ENCODE results near the gene RPIA. TPM values are rescaled to one million over a fixed set of nuclear protein-coding genes. Genes with fewer than 3 reads are reported as not detected.

RPIA gene
- total and polyA plus RNA-seq, 7 donors: 14.1 to 45.6 (median 21.2) TPM

- TF ChIP-seq, protein P1, sequence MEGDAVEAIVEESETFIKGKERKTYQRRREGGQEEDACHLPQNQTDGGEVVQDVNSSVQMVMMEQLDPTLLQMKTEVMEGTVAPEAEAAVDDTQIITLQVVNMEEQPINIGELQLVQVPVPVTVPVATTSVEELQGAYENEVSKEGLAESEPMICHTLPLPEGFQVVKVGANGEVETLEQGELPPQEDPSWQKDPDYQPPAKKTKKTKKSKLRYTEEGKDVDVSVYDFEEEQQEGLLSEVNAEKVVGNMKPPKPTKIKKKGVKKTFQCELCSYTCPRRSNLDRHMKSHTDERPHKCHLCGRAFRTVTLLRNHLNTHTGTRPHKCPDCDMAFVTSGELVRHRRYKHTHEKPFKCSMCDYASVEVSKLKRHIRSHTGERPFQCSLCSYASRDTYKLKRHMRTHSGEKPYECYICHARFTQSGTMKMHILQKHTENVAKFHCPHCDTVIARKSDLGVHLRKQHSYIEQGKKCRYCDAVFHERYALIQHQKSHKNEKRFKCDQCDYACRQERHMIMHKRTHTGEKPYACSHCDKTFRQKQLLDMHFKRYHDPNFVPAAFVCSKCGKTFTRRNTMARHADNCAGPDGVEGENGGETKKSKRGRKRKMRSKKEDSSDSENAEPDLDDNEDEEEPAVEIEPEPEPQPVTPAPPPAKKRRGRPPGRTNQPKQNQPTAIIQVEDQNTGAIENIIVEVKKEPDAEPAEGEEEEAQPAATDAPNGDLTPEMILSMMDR (IDR thresholded peaks at IDR 0.05): no peak
- WGBS, 3 donors: 46 to 57% (median 47%) methylated on average over 8 of the region's 8 CpGs
- Histone ChIP-seq H3K4me3 (no peak overlapping the region), H3K27me3 (ENCODE audit: insufficient read depth in 3 of 3, low read length in 2 of 3) (no peaks in the 10 kb centered on the region), H3K9me3 (no peaks in the 10 kb centered on the region), H3K4me1 (peaks cover 56% of the 10 kb centered on the region), H3K36me3 (ENCODE audit: insufficient read depth in 1 of 2, low read depth in 1 of 2) (peaks cover 6 to 29% of the 10 kb centered on the region in 2 donors), H3K27ac (peak overlapping the region; percentile 76)
- no peak for DNase-seq
- no peak for ATAC-seq
- intact Hi-C loops (cut with DNase I): loop anchor here in 1 of 2 donors (5.0 kb wide), 1 partner anchor 44 kb away; the partner anchor contains the start of gene RPIA
Measured at GRCh38 chr2:88736437-88736836, 45.0 kb downstream of the RPIA start.

DNA sequence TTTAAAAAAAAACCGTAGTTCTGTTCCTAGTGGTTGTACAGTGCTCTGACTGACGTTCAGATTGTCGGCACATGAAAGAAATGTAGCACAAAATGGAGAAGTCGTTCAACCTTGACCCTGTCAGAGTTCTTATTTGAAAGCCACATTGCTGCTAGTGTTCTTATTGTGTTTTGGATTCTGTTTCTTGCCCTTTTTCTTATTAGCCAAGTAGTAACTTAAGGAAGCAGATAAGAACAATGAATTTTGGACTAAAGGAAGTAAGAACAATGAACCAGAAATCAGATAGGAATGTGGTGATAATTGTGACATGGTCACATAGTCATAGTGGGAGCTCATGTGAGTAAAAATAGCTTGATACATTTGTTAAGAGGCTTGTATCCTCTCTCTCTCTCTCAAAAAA is 45.9 kb downstream of the RPIA start:
- Histone ChIP-seq H3K4me3 (no peak overlapping the region), H3K9me3 (no peaks in the 10 kb centered on the region), H3K27ac (peak overlapping the region; percentile 76), H3K4me1 (peaks cover 56% of the 10 kb centered on the region), H3K36me3 (ENCODE audit: insufficient read depth in 1 of 2, low read depth in 1 of 2) (peaks cover 6 to 37% of the 10 kb centered on the region in 2 donors), H3K27me3 (ENCODE audit: insufficient read depth in 3 of 3, low read length in 2 of 3) (no peaks in the 10 kb centered on the region)
- intact Hi-C loops (cut with DNase I): loop anchor here in 1 of 2 donors (5.0 kb wide), 1 partner anchor 45 kb away; the partner anchor contains the start of gene RPIA
- 65 to 76% (median 75%) methylated on average over 4 of the region's 4 CpGs for WGBS, 3 donors
- peak in 2 of 4 donors; percentile 24 to 28 for ATAC-seq
- DNase-seq: no peak
- TF ChIP-seq, protein P1 (IDR thresholded peaks at IDR 0.05): no peak

DNA sequence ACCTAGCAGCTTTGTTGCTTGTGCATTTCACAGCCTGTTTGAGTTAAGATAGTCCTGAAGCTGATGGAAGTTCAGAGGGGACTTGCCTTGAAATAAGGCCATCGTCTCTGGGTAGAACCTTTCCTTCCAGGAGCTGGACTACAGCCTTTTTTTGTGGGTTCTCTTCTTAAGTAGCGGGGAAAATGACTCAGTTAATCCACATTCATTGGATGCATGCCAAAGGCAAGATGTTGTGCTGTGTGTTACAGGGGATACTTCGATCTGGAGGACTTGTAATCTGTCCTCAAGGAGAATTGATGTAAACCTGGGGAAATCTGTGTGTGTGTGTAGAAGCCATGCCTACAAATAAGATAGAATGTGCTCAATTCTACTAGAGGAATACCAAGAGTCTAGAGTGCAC is 46.8 kb downstream of the RPIA start:
- DNase-seq (no peak), ATAC-seq (no peak)
- no peaks in the 10 kb centered on the region for H3K27me3 ChIP-seq (ENCODE audit: insufficient read depth in 3 of 3, low read length in 2 of 3)
- 54 to 64% (median 57%) methylated on average over 3 of the region's 3 CpGs for WGBS, 3 donors
- peak overlapping the region; percentile 76 for H3K27ac ChIP-seq
- peaks cover 6 to 40% of the 10 kb centered on the region in 2 donors for H3K36me3 ChIP-seq (ENCODE audit: insufficient read depth in 1 of 2, low read depth in 1 of 2)
- H3K4me3 ChIP-seq: no peak overlapping the region
- TF ChIP-seq, protein P1 (IDR thresholded peaks at IDR 0.05): no peak
- peaks cover 51% of the 10 kb centered on the region for H3K4me1 ChIP-seq
- intact Hi-C loops (cut with DNase I): loop anchor here in 1 of 2 donors (5.0 kb wide), 1 partner anchor 46 kb away; the partner anchor contains the start of gene RPIA
- H3K9me3 ChIP-seq: no peaks in the 10 kb centered on the region

GRCh38 chr2:88739985-88740600 is 48.6 kb downstream of the RPIA start:
- H3K4me1 ChIP-seq: peaks cover 32% of the 10 kb centered on the region
- no peak overlapping the region for H3K4me3 ChIP-seq
- H3K9me3 ChIP-seq: no peaks in the 10 kb centered on the region
- ATAC-seq: peak; percentile 45 to 71 (median 60)
- DNase-seq: peak; percentile 50 to 76
- H3K27me3 ChIP-seq (ENCODE audit: insufficient read depth in 3 of 3, low read length in 2 of 3): no peaks in the 10 kb centered on the region
- TF ChIP-seq, protein P1 (IDR thresholded peaks at IDR 0.05): peak; percentile 94
- peak overlapping the region; percentile 48 for H3K27ac ChIP-seq
- H3K36me3 ChIP-seq (ENCODE audit: insufficient read depth in 1 of 2, low read depth in 1 of 2): peaks cover 6 to 57% of the 10 kb centered on the region in 2 donors
- 40 to 42% (median 41%) methylated on average over 7 of the region's 7 CpGs for WGBS, 3 donors
- intact Hi-C loops (cut with DNase I): loop anchor here in 1 of 2 donors (5.0 to 10.0 kb wide), 3 partner anchors 48 to 142 kb away; partner anchors contain the start of gene RPIA
